Measurements from ENCODE around the gene GHSR. TPM values are rescaled to one million over a fixed set of nuclear protein-coding genes. Genes with fewer than 3 reads are reported as not detected.

Gene GHSR, protein sequence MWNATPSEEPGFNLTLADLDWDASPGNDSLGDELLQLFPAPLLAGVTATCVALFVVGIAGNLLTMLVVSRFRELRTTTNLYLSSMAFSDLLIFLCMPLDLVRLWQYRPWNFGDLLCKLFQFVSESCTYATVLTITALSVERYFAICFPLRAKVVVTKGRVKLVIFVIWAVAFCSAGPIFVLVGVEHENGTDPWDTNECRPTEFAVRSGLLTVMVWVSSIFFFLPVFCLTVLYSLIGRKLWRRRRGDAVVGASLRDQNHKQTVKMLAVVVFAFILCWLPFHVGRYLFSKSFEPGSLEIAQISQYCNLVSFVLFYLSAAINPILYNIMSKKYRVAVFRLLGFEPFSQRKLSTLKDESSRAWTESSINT
- total RNA-seq: not detected in 2 replicates

DNA sequence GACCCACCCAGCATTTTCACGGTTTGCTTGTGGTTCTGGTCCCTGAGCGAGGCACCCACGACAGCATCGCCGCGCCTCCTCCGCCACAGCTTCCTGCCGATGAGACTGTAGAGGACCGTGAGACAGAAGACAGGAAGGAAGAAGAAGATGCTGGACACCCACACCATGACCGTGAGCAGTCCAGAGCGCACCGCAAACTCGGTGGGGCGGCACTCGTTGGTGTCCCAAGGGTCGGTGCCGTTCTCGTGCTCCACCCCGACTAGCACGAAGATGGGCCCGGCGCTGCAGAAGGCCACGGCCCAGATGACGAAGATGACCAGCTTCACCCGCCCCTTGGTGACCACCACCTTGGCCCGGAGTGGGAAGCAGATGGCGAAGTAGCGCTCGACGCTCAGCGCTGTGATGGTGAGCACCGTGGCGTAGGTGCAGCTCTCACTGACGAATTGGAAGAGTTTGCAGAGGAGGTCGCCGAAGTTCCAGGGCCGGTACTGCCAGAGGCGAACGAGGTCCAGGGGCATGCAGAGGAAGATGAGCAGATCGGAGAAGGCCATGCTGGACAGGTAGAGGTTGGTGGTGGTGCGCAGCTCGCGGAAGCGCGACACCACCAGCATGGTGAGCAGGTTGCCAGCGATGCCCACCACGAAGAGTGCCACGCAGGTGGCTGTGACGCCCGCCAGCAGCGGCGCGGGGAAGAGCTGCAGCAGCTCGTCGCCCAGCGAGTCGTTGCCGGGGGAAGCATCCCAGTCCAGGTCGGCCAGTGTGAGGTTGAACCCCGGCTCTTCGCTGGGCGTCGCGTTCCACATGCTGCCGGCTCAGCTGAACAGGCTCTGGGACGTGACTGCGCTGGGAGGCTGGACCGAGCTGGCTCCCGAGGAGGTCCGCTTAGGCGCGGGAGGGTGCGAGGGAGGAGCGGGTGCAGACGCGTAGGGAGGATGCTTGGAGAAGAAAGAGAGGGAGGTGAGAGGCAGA, at the start of gene GHSR:
GHSR (minus strand) TSS at position 846 of the 969 bp plus-strand sequence; CDS start at position 803, 43 bp downstream.

Other genes with a start within 250 kb of the GHSR start
- 36.7 and 53.2 TPM in 2 replicates for gene TNFSF10, start 75.0 kb upstream of the GHSR start, total RNA-seq